K562 (cell line): ENCODE results near the gene SLC22A15. TPM values are rescaled to one million over a fixed set of nuclear protein-coding genes. Genes with fewer than 3 reads are reported as not detected.

Experiments used
- ATAC-seq: fragments of 200-7000 bp; cut with Tn5 transposase; 3 replicates; pipeline ENCODE4 v1.9.1; 2020; ENCODE audit warnings: moderate library complexity
- BruUV-seq: library from RNA; stranded (reverse); fragments of 400-500 nt; replicated peaks from 2 replicates; lab custom pipeline; 2021; lab: Mats Ljungman, UMichigan
- CTCF ChIA-PET: fragments of 300-600 bp; formaldehyde crosslinking; extraction: SDS; loops from one replicate; lab custom pipeline; 2021; ENCODE audit warnings: low intra/inter-chr PET ratio; lab: Yijun Ruan, JAX
- POLR2A ChIA-PET: fragments of 300-600, 350-650 bp; sonication (Branson Sonifier 250); formaldehyde crosslinking; extraction: SDS; loops from one replicate; lab custom pipeline; 2021; ENCODE audit warnings: antibody characterized with exemption, inconsistent platforms; lab: Yijun Ruan, JAX
- DNase-seq, 4 experiments: peaks; one replicate each; pipeline versions ENCODE4 v3.0.0 to v3.0.0-alpha.2; 2011 to 2018; ENCODE audit warnings: low spot score in 3 of 4, mixed read lengths in 3 of 4; ENCODE audit errors: extremely low read depth in 1 of 4
- FAIRE-seq: peaks from 2 replicates; lab custom pipeline; 2011; peaks lifted over from hg19 to GRCh38; lab: Jason Lieb, UNC
- H2AFZ ChIP-seq: 2 replicates; pipeline ENCODE4 v1.6.0; 2011; ENCODE audit warnings: low read depth, low read length, control low read depth, inconsistent platforms
- H3K27ac ChIP-seq: fragments of 200-600 bp; 3 replicates; pipeline ENCODE4 v1.8.0; 2011; ENCODE audit warnings: low read depth, mild to moderate bottlenecking, control low read depth, inconsistent platforms, low read length, moderate library complexity, mixed read lengths; ENCODE audit errors: extremely low read depth
- H3K27me3 ChIP-seq, 2 experiments: fragments of 300-600 bp in 1 of 2; 2 replicates in 1 of 2; 3 replicates in 1 of 2; pipeline versions ENCODE4 v1.6.0 to v1.8.0; 2011; ENCODE audit warnings: inconsistent platforms in 2 of 2, low read length in 2 of 2, mild to moderate bottlenecking in 1 of 2, mixed read lengths in 1 of 2, moderate library complexity in 1 of 2; ENCODE audit not compliant: control insufficient read depth in 2 of 2, insufficient read depth in 2 of 2
- H3K36me3 ChIP-seq: fragments of 300-600 bp; 3 replicates; pipeline ENCODE4 v1.8.0; 2011; ENCODE audit warnings: mild to moderate bottlenecking, low read length, inconsistent platforms; ENCODE audit not compliant: control insufficient read depth, insufficient read depth
- H3K4me1 ChIP-seq, 2 experiments: fragments of 200-600 bp in 1 of 2; replicated peaks in 1 of 2; 2 replicates in 1 of 2; 3 replicates in 1 of 2; pipeline versions ENCODE4 v1.5.1 to v1.8.0; 2011; ENCODE audit warnings: inconsistent platforms in 2 of 2, low read length in 2 of 2, mild to moderate bottlenecking in 1 of 2, mixed read lengths in 1 of 2, moderate library complexity in 1 of 2; ENCODE audit not compliant: control insufficient read depth in 2 of 2, insufficient read depth in 2 of 2
- H3K4me2 ChIP-seq: 2 replicates; pipeline ENCODE4 v1.6.1; 2011; ENCODE audit warnings: low read length, control low read depth, inconsistent platforms, mixed read lengths; ENCODE audit not compliant: insufficient read depth
- H3K4me3 ChIP-seq: fragments of 200-600 bp; sonication (generic), shearing (Covaris generic); 2 replicates; pipeline ENCODE4 v1.5.1; 2016; ENCODE audit warnings: control low read depth, inconsistent platforms
- H3K79me2 ChIP-seq: fragments of 200-600 bp; 3 replicates; pipeline ENCODE4 v1.8.0; 2011; ENCODE audit warnings: low read length, inconsistent platforms; ENCODE audit not compliant: control insufficient read depth, insufficient read depth
- H3K9ac ChIP-seq, 2 experiments: 2 replicates each; pipeline versions ENCODE4 v1.6.0 to v1.6.1; 2011; ENCODE audit warnings: low read depth in 2 of 2, low read length in 2 of 2, control low read depth in 1 of 2, inconsistent platforms in 1 of 2, mild to moderate bottlenecking in 1 of 2, mixed read lengths in 1 of 2; ENCODE audit not compliant: insufficient read depth in 1 of 2
- H3K9me1 ChIP-seq: one replicate; pipeline ENCODE4 v1.6.0; 2011; ENCODE audit warnings: inconsistent platforms, mild to moderate bottlenecking, low read length, moderate library complexity; ENCODE audit not compliant: control insufficient read depth, insufficient read depth
- H3K9me3 ChIP-seq: replicated peaks from 2 replicates; pipeline ENCODE4 v1.5.1; 2011; ENCODE audit warnings: low read depth, low read length, inconsistent platforms; ENCODE audit not compliant: control insufficient read depth, insufficient read depth
- H4K20me1 ChIP-seq: replicated peaks from 2 replicates; pipeline ENCODE4 v1.6.1; 2011; ENCODE audit warnings: low read length, inconsistent platforms, mixed read lengths; ENCODE audit not compliant: control insufficient read depth, insufficient read depth
- CBX3 ChIP-seq, 2 experiments: IDR thresholded peaks; 1 replicate in 1 of 2; 2 replicates in 1 of 2; pipeline ENCODE4 v1.6.1; 2012; ENCODE audit warnings: inconsistent platforms in 2 of 2, low read length in 2 of 2, borderline replicate concordance in 1 of 2, control low read depth in 1 of 2
- DEAF1 ChIP-seq: fragments of 450-650 bp; formaldehyde crosslinking; IDR thresholded peaks from 2 replicates; pipeline ENCODE4 v1.4.0; 2020; ENCODE audit warnings: mild to moderate bottlenecking, moderate library complexity
- DNMT1 ChIP-seq: fragments of 450-650 bp; IDR thresholded peaks from 2 replicates; pipeline ENCODE4 v1.6.1; 2016; ENCODE audit warnings: antibody characterized with exemption, mild to moderate bottlenecking
- HINFP ChIP-seq: fragments of 450-650 bp; conservative IDR thresholded peaks from 2 replicates; pipeline ENCODE4 v1.6.1; 2016; ENCODE audit warnings: missing genetic modification characterization, low read depth, mild to moderate bottlenecking, control low read depth, missing compliant biosample characterization
- IRF9 ChIP-seq: fragments of 450-650 bp; IDR thresholded peaks from 2 replicates; pipeline ENCODE4 v1.6.1; 2016; ENCODE audit warnings: missing biosample characterization, missing genetic modification characterization
- MBD1 ChIP-seq: fragments of 250-450 bp; sonication (Bioruptor Pico); IDR thresholded peaks from 2 replicates; pipeline ENCODE4 v1.8.0; 2022; ENCODE audit warnings: inconsistent platforms
- PHTF2 ChIP-seq: fragments of 250-450 bp; sonication (Bioruptor Pico); IDR thresholded peaks from 2 replicates; pipeline ENCODE4 v1.5.0; 2021; ENCODE audit warnings: mild to moderate bottlenecking
- RFX1 ChIP-seq: fragments of 450-650 bp; IDR thresholded peaks from 2 replicates; pipeline ENCODE4 v1.6.1; 2016; ENCODE audit warnings: mild to moderate bottlenecking, moderate library complexity
- RFX5 ChIP-seq: IDR thresholded peaks from 2 replicates; pipeline ENCODE4 v1.6.1; 2011; ENCODE audit warnings: low read depth, mild to moderate bottlenecking, improper control_type of control experiment, low read length
- RNF219 ChIP-seq: fragments of 250-450 bp; sonication (Bioruptor Pico); IDR thresholded peaks from 2 replicates; pipeline ENCODE4 v1.5.0; 2022; ENCODE audit warnings: mild to moderate bottlenecking
- SMC3 ChIP-seq: conservative IDR thresholded peaks from 2 replicates; pipeline ENCODE4 v1.6.1; 2011; ENCODE audit warnings: low read depth, low read length, improper control_type of control experiment; ENCODE audit not compliant: insufficient read depth
- TAF1 ChIP-seq: IDR thresholded peaks from 2 replicates; pipeline ENCODE4 v1.6.1; 2011; ENCODE audit warnings: mild to moderate bottlenecking, low read length, moderate library complexity; ENCODE audit not compliant: insufficient read depth, control insufficient read depth, severe bottlenecking; ENCODE audit errors: extremely low read depth
- TFAM ChIP-seq: fragments of 250-450 bp; sonication (Bioruptor Pico); conservative IDR thresholded peaks from 2 replicates; pipeline ENCODE4 v1.5.0; 2021; ENCODE audit warnings: mild to moderate bottlenecking, moderate library complexity
- ZNF12 ChIP-seq: sonication (generic); formaldehyde crosslinking; IDR thresholded peaks from 2 replicates; pipeline ENCODE4 v1.4.0; 2020; ENCODE audit warnings: mild to moderate bottlenecking, missing genetic modification reagents
- ZNF589 ChIP-seq: fragments of 200-800 bp; sonication (Bioruptor generic); IDR thresholded peaks from 2 replicates; pipeline ENCODE4 v1.6.1; 2016; ENCODE audit warnings: low read depth, missing genetic modification characterization, missing compliant biosample characterization
- WGBS: fragments of 100-300 bp; shearing (Covaris generic); methylation state at CpG from one replicate; pipeline ENCODE4 v1.1.6; 2016; ENCODE audit warnings: low coverage, mixed read lengths; ENCODE audit not compliant: insufficient coverage; ENCODE audit errors: missing lambda C conversion rate; 5-methylcytosine and 5-hydroxymethylcytosine counted together
- in situ Hi-C: fragments of 300-500 bp; cut with MboI; formaldehyde crosslinking; loops from 4 replicates; pipeline ENCODE4 v1.15.0; 2018; ENCODE audit warnings: inconsistent platforms, mixed read lengths
- intact Hi-C: fragments of 100-400 bp; cut with micrococcal nuclease; formaldehyde crosslinking; loops from 2 replicates; pipeline ENCODE4 v1.14.2; 2022
- polyA plus RNA-seq, 8 experiments: library from polyadenylated mRNA; depleted of rRNA in 4 of 8; stranded (reverse) in 5 of 8; unstranded in 3 of 8; fragments of >200 nt; fragmentation: Nextera tagmentation in 2 of 8; fragmentation: Illumina TruSeq in 1 of 8; extraction: Ambion mirVana in 2 of 8; extraction: Trizol in 1 of 8; gene quantifications; 2 replicates each; pipeline versions ENCODE4 v1.2.1 to v1.2.3, GENCODE V29; 2011 to 2014; ENCODE audit warnings: inconsistent platforms in 1 of 8, missing spikeins in 1 of 8
- total RNA-seq, 7 experiments: library from RNA; depleted of rRNA in 6 of 7; stranded (reverse); fragments of >200 nt in 6 of 7; fragmentation: Illumina TruSeq in 2 of 7; extraction: Trizol in 2 of 7; gene quantifications; 2 replicates each; pipeline versions ENCODE4 v1.2.1 to v1.2.3, GENCODE V29; 2011 to 2021; ENCODE audit warnings: low replicate concordance in 1 of 7

Gene SLC22A15
- total and polyA plus RNA-seq, 9 of the 15 experiments (the other 6 are each of a cell fraction or from before 2014, with no cell fraction given): 0.24 to 2.7 (median 1.2) TPM

- CTCF ChIA-PET: no interaction called here
- Histone ChIP-seq H3K4me1 (no peaks in the 10 kb centered on the region), H2AFZ (no peak overlapping the region), H3K36me3 (no peaks in the 10 kb centered on the region), H3K4me2 (no peak overlapping the region), H3K27ac (no peak overlapping the region), H3K9ac (no peak overlapping the region), H3K9me1 (no peaks in the 10 kb centered on the region), H3K9me3 (no peaks in the 10 kb centered on the region), H3K4me3 (no peak overlapping the region), H3K79me2 (no peaks in the 10 kb centered on the region), H4K20me1 (no peaks in the 10 kb centered on the region), H3K27me3 (no peaks in the 10 kb centered on the region)
- no peak for FAIRE-seq
- POLR2A ChIA-PET: interaction anchor here (1.3 kb wide), 1 partner anchor 10 kb away, joined by 3 read pairs; no protein-coding TSS in a partner anchor
- 0% methylated on average over 3 of the region's 3 CpGs for WGBS
- in situ Hi-C loops (no loop called here), intact Hi-C loops (no loop called here)
- no peak for ATAC-seq
- DNase-seq: no peak
- BruUV-seq: no TSS peak
- no peak for TF ChIP-seq MBD1 (CRISPR knock-in tag)
- TF ChIP-seq DNMT1: no peak
- no peak for TF ChIP-seq ZNF589
- TF ChIP-seq TAF1: no peak
- TF ChIP-seq RFX1: no peak
- TF ChIP-seq RFX5: no peak
- no peak for TF ChIP-seq PHTF2 (CRISPR knock-in tag)
- TF ChIP-seq CBX3 (IDR thresholded peaks at IDR 0.05; ENCODE audit: borderline replicate concordance in 1 of 2, low read length in 2 of 2): no peak
- TF ChIP-seq RNF219 (CRISPR knock-in tag): no peak
- TF ChIP-seq DEAF1 (CRISPR knock-in tag): no peak
- no peak for TF ChIP-seq ZNF12 (CRISPR knock-in tag)
- TF ChIP-seq IRF9 (tag): no peak
- TF ChIP-seq SMC3: no peak
- TF ChIP-seq HINFP (tag): no peak
- no peak for TF ChIP-seq TFAM (CRISPR knock-in tag)
These were observed 30.2 kb upstream of the SLC22A15 start for GRCh38 chr1:115946116-115946515.
